Smooth muscle cell (in vitro differentiated cells): ENCODE results near the gene HNF1B. TPM values are rescaled to one million over a fixed set of nuclear protein-coding genes. Genes with fewer than 3 reads are reported as not detected.
"Not testable (repeated sequence)": the region's sequence is repeated elsewhere in the genome, so short reads cannot be mapped to it uniquely, and the experiment has no call there.

Experiments
- DNase-seq: peaks from one replicate; lab custom pipeline; 2025; ENCODE audit not compliant: unreplicated experiment; lab: John Stamatoyannopoulos, UW
- H2AFZ ChIP-seq: fragments of 200-600 bp; sonication (generic); 2 replicates; pipeline ENCODE4 v1.6.0; 2016; ENCODE audit warnings: antibody characterized with exemption, low read depth, mild to moderate bottlenecking
- H3F3A ChIP-seq: fragments of 200-600 bp; sonication (generic); 2 replicates; pipeline ENCODE4 v1.6.0; 2017; ENCODE audit warnings: antibody characterized with exemption, low read depth
- H3K27ac ChIP-seq: fragments of 200-600 bp; sonication (generic); 2 replicates; pipeline ENCODE4 v1.5.1; 2016; ENCODE audit warnings: low read depth, mild to moderate bottlenecking
- H3K27me3 ChIP-seq: fragments of 200-600 bp; sonication (generic); 2 replicates; pipeline ENCODE4 v1.6.1; 2016; ENCODE audit warnings: low read depth, mild to moderate bottlenecking
- H3K36me3 ChIP-seq: fragments of 200-600 bp; sonication (generic); 2 replicates; pipeline ENCODE4 v1.5.1; 2016; ENCODE audit warnings: low read depth
- H3K4me1 ChIP-seq: fragments of 200-600 bp; sonication (generic); 2 replicates; pipeline ENCODE4 v1.5.1; 2016; ENCODE audit warnings: low read depth
- H3K4me2 ChIP-seq: fragments of 200-600 bp; sonication (generic); 2 replicates; pipeline ENCODE4 v1.6.0; 2016; ENCODE audit warnings: mild to moderate bottlenecking
- H3K4me3 ChIP-seq: fragments of 200-600 bp; sonication (generic); 2 replicates; pipeline ENCODE4 v1.5.1; 2016; ENCODE audit warnings: mild to moderate bottlenecking
- H3K79me2 ChIP-seq: fragments of 200-600 bp; sonication (generic); 2 replicates; pipeline ENCODE4 v1.6.0; 2016; ENCODE audit warnings: low read depth, mild to moderate bottlenecking
- H3K9ac ChIP-seq: fragments of 200-600 bp; sonication (generic); 2 replicates; pipeline ENCODE4 v1.6.0; 2016; ENCODE audit warnings: low read depth
- H3K9me3 ChIP-seq: fragments of 200-600 bp; sonication (generic); replicated peaks from 2 replicates; pipeline ENCODE4 v1.5.1; 2016; ENCODE audit warnings: low read depth
- H4K20me1 ChIP-seq: fragments of 200-600 bp; sonication (generic); 2 replicates; pipeline ENCODE4 v1.6.0; 2016; ENCODE audit warnings: low read depth
- CTCF ChIP-seq: fragments of 200-600 bp; sonication (generic); IDR thresholded peaks from 2 replicates; pipeline ENCODE4 v1.5.1; 2017; ENCODE audit warnings: borderline replicate concordance, mild to moderate bottlenecking, antibody characterized with exemption; ENCODE audit not compliant: insufficient read depth, poor library complexity, severe bottlenecking
- WGBS: methylation state at CpG from one replicate; pipeline ENCODE4 v1.1.7; 2016; ENCODE audit warnings: low lambda C conversion rate; 5-methylcytosine and 5-hydroxymethylcytosine counted together
- polyA plus RNA-seq: library from polyadenylated mRNA; unstranded; fragments of >200 nt; fragmentation: Nextera tagmentation; extraction: Ambion mirVana; gene quantifications from 2 replicates; pipeline ENCODE4 v1.2.1, GENCODE V29; 2016
- total RNA-seq: library from RNA; depleted of rRNA; stranded (reverse); fragments of >200 nt; gene quantifications from 2 replicates; pipeline ENCODE4 v1.2.3, GENCODE V29; 2014

The HNF1B gene
- total and polyA plus RNA-seq, 2 experiments from 2014 or later = not detected

DNA sequence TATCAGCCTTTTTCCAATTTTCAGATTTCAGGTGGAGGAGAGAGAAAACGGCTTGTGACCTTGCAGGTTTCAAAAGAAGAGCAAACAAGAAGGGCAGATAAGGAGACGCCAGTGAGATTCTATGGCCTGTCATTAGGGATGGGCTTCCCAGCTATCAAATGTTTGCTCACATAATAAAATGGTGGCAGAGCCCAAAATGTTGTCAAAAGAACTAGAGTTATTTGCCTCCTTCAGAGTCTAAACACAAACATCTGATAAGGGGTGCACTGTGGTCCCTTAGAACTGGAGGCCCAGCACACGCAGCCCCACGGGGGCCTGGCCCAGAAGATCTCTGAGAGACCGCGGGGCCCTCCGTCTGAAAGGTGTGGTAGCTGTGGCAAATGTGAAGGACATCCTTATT, 55.5 kb downstream of the HNF1B start:
- Histone ChIP-seq H3K4me3 (no peak overlapping the region), H3F3A (no peaks in the 10 kb centered on the region), H3K79me2 (no peaks in the 10 kb centered on the region), H3K4me2 (no peak overlapping the region), H3K9ac (no peak overlapping the region), H2AFZ (no peak overlapping the region), H3K27ac (no peak overlapping the region), H4K20me1 (no peaks in the 10 kb centered on the region), H3K9me3 (no peaks in the 10 kb centered on the region), H3K36me3 (no peaks in the 10 kb centered on the region), H3K27me3 (no peaks in the 10 kb centered on the region), H3K4me1 (no peaks in the 10 kb centered on the region)
- no peak for TF ChIP-seq CTCF
- no peak for DNase-seq
- 89% methylated on average over 7 of the region's 7 CpGs for WGBS

- 78% methylated on average over 9 of the region's 9 CpGs for WGBS
- Histone ChIP-seq H3K9me3 (no peaks in the 10 kb centered on the region), H3F3A (no peaks in the 10 kb centered on the region), H3K79me2 (no peaks in the 10 kb centered on the region), H3K4me3 (no peak overlapping the region), H3K27me3 (no peaks in the 10 kb centered on the region), H3K36me3 (no peaks in the 10 kb centered on the region), H3K4me2 (no peak overlapping the region), H3K27ac (no peak overlapping the region), H3K9ac (no peak overlapping the region), H2AFZ (no peak overlapping the region), H3K4me1 (no peaks in the 10 kb centered on the region), H4K20me1 (no peaks in the 10 kb centered on the region)
- no peak for TF ChIP-seq CTCF
- DNase-seq = no peak
These were observed 61.3 kb downstream of the HNF1B start for GRCh38 chr17:37683454-37683984.

- no peak overlapping the region for H3K27ac ChIP-seq
- no peaks in the 10 kb centered on the region for H3K4me1 ChIP-seq
- H3F3A ChIP-seq = no peaks in the 10 kb centered on the region
- H3K27me3 ChIP-seq = no peaks in the 10 kb centered on the region
- DNase-seq = no peak
- 86% methylated on average over 3 of the region's 3 CpGs for WGBS
- H4K20me1 ChIP-seq = no peaks in the 10 kb centered on the region
- TF ChIP-seq CTCF = no peak
- no peaks in the 10 kb centered on the region for H3K9me3 ChIP-seq
- H3K4me2 ChIP-seq = no peak overlapping the region
- no peak overlapping the region for H2AFZ ChIP-seq
- H3K9ac ChIP-seq = no peak overlapping the region
- no peak overlapping the region for H3K4me3 ChIP-seq
- H3K36me3 ChIP-seq = no peaks in the 10 kb centered on the region
- no peaks in the 10 kb centered on the region for H3K79me2 ChIP-seq
These were observed 62.9 kb downstream of the HNF1B start for GRCh38 chr17:37682007-37682406.

DNA sequence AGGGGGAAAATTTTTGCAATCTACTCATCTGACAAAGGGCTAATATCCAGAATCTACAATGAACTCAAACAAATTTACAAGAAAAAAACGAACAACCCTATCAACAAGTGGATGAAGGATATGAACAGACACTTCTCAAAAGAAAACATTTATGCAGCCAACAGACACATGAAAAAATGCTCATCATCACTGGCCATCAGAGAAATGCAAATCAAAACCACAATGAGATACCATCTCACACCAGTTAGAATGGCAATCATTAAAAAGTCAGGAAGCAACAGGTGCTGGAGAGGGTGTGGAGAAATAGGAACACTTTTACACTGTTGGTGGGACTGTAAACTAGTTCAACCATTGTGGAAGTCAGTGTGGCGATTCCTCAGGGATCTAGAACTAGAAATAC, 64.9 kb downstream of the HNF1B start:
- not testable (repeated sequence) for H3K4me1 ChIP-seq, H3K79me2 ChIP-seq, H3K27me3 ChIP-seq, H3F3A ChIP-seq, H3K4me2 ChIP-seq, H3K9me3 ChIP-seq, H3K4me3 ChIP-seq, H3K27ac ChIP-seq, H2AFZ ChIP-seq, H3K36me3 ChIP-seq, DNase-seq, H4K20me1 ChIP-seq, H3K9ac ChIP-seq
- 91% methylated on average over 2 of the region's 2 CpGs for WGBS
